Large intestine (tissue), 3 donors: ENCODE data around the gene TCAIM. TPM values are rescaled to one million over a fixed set of nuclear protein-coding genes. Genes with fewer than 3 reads are reported as not detected.

ENCODE experiments used
- DNase-seq, 2 donors: peaks; one replicate each; pipeline versions ENCODE4 v3.0.0 to v3.0.0-alpha.2; 2013
- H3K27ac ChIP-seq: one replicate; pipeline ENCODE4 v1.5.1; 2013; ENCODE audit warnings: low read length
- H3K27me3 ChIP-seq: 2 replicates; pipeline ENCODE4 v1.6.1; 2013; ENCODE audit warnings: low read length; ENCODE audit not compliant: control insufficient read depth, insufficient read depth
- H3K36me3 ChIP-seq: 2 replicates; pipeline ENCODE4 v1.6.1; 2013; ENCODE audit warnings: low read length; ENCODE audit not compliant: control insufficient read depth, insufficient read depth
- H3K4me1 ChIP-seq: one replicate; pipeline ENCODE4 v1.6.1; 2013; ENCODE audit warnings: low read length; ENCODE audit not compliant: control insufficient read depth, insufficient read depth
- H3K4me3 ChIP-seq: one replicate; pipeline ENCODE4 v1.5.1; 2013; ENCODE audit warnings: low read length
- H3K9me3 ChIP-seq: one replicate; pipeline ENCODE4 v1.6.1; 2013; ENCODE audit warnings: mild to moderate bottlenecking, low read depth, low read length, moderate library complexity; ENCODE audit not compliant: control insufficient read depth
- WGBS: methylation state at CpG from one replicate; pipeline ENCODE4 v1.1.5; 2013; ENCODE audit warnings: low lambda C conversion rate; ENCODE audit not compliant: insufficient coverage; 5-methylcytosine and 5-hydroxymethylcytosine counted together
- polyA plus RNA-seq: library from polyadenylated mRNA; unstranded; fragments of 120-200 nt; gene quantifications from one replicate; pipeline ENCODE4 v1.2.1, GENCODE V29; 2013

TCAIM gene
- polyA plus RNA-seq, 1 donor = 41.4 TPM

DNA sequence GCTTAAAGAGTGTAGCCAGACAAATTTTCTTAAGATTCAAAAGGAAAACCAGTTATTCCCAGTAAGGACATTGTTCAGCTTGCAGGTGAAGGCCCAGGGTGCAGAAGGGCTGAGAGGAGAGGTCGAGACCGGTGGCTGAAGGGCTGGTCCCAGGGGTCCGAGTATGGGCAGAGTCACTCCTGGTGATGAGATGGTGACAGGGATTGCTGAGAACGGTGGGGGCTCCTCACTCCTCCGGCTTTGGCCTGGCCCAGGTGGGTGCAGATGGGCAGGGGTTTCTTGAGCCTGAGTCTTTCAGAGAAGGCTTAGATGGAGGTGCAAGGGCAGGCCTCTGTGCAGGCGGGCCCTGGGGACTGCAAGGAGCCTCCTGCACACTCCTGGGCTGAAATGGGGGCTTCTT, 82.7 kb downstream of the TCAIM start:
- WGBS = no CpG with 5 or more reads among the region's 6 CpGs
- Histone ChIP-seq H3K36me3 (no peaks in the 10 kb centered on the region), H3K9me3 (peaks cover 3% of the 10 kb centered on the region), H3K4me3 (no peak overlapping the region), H3K4me1 (peaks cover 42% of the 10 kb centered on the region), H3K27me3 (no peaks in the 10 kb centered on the region), H3K27ac (no peak overlapping the region)
- no peak for DNase-seq

- Histone ChIP-seq H3K4me3 (no peak overlapping the region), H3K27me3 (no peaks in the 10 kb centered on the region), H3K36me3 (no peaks in the 10 kb centered on the region), H3K9me3 (no peaks in the 10 kb centered on the region), H3K4me1 (peaks cover 28% of the 10 kb centered on the region), H3K27ac (no peak overlapping the region)
- no peak for DNase-seq
- no CpG with 5 or more reads among the region's 3 CpGs for WGBS
Observed at GRCh38 chr3:44424758-44425157, 86.2 kb downstream of the TCAIM start.

DNA sequence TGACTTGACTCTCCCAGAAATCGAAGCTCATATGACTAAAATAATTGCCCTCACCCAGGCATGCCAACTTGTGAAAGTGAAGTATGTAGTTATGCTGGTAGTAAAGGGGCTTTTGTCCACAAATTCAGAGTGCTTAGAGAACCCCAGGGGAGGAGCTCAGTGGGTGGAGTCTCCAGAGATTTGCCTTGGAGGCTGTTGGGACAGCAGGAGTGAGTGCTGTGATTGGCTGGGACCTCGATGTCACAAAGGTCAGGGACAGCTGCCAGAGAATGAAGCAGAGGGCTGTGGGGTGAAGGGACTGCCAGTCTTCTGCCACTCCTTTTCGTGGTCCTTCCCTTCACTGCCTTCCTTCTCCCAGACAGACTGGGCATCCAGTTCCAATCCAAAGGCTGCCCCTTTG, 89.1 kb downstream of the TCAIM start:
- H3K4me1 ChIP-seq = peaks cover 10% of the 10 kb centered on the region
- no peak overlapping the region for H3K4me3 ChIP-seq
- no peaks in the 10 kb centered on the region for H3K27me3 ChIP-seq
- no peak overlapping the region for H3K27ac ChIP-seq
- H3K36me3 ChIP-seq = no peaks in the 10 kb centered on the region
- no peak for DNase-seq
- H3K9me3 ChIP-seq = no peaks in the 10 kb centered on the region
- 100% methylated on average over 1 of the region's 3 CpGs for WGBS

- Histone ChIP-seq H3K9me3 (no peaks in the 10 kb centered on the region), H3K27ac (no peak overlapping the region), H3K4me1 (peaks cover 2% of the 10 kb centered on the region), H3K27me3 (no peaks in the 10 kb centered on the region), H3K4me3 (no peak overlapping the region), H3K36me3 (no peaks in the 10 kb centered on the region)
- WGBS = no CpG with 5 or more reads among the region's 7 CpGs
- DNase-seq = no peak
Observed at GRCh38 chr3:44428910-44429309, 90.3 kb downstream of the TCAIM start.

DNA sequence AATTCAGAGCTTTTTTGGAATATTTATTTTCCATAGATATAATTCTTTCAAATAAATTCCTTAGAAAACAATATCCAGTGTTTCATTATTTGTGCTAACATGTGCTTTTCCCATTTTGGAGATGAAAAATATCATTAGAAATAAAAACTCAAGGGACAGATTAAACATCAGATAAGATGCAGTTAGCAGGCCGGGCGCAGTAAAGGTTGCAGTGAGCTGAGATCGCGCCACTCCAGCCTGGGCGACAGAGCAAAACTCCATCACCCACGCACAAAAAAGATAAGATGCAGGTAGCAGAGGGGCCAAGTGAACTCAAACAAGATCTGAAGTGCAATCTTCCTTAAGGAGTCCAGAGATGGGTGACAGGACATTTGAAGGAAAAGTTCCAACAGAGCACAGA, 90.9 kb downstream of the TCAIM start:
- Histone ChIP-seq H3K4me1 (peaks cover 2% of the 10 kb centered on the region), H3K27ac (no peak overlapping the region), H3K4me3 (no peak overlapping the region), H3K9me3 (no peaks in the 10 kb centered on the region), H3K27me3 (no peaks in the 10 kb centered on the region), H3K36me3 (no peaks in the 10 kb centered on the region)
- no peak for DNase-seq
- no CpG with 5 or more reads among the region's 6 CpGs for WGBS

DNA sequence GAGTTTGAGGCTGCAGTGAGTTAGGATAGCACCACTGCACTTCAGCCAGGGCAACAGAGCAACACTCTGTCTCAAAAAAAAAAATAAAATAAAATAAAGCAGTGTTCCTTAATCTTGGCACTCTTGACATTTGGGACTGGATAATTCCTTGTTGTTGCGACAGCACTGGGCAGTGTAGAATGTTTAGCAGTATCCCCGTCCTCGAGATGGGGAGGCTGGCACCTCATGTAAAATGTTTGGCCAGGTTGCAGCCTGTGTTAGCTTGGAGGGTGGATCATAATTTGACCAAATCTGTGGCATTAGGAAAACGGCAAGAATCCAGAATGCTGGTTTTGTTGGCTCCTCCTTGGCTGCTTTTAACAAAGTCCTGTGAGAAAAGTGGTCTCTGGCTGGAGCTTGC, 91.9 kb downstream of the TCAIM start:
- no peaks in the 10 kb centered on the region for H3K4me1 ChIP-seq
- WGBS = no CpG with 5 or more reads among the region's 4 CpGs
- no peak for DNase-seq
- H3K9me3 ChIP-seq = no peaks in the 10 kb centered on the region
- H3K36me3 ChIP-seq = no peaks in the 10 kb centered on the region
- H3K4me3 ChIP-seq = no peak overlapping the region
- H3K27ac ChIP-seq = no peak overlapping the region
- no peaks in the 10 kb centered on the region for H3K27me3 ChIP-seq

DNA sequence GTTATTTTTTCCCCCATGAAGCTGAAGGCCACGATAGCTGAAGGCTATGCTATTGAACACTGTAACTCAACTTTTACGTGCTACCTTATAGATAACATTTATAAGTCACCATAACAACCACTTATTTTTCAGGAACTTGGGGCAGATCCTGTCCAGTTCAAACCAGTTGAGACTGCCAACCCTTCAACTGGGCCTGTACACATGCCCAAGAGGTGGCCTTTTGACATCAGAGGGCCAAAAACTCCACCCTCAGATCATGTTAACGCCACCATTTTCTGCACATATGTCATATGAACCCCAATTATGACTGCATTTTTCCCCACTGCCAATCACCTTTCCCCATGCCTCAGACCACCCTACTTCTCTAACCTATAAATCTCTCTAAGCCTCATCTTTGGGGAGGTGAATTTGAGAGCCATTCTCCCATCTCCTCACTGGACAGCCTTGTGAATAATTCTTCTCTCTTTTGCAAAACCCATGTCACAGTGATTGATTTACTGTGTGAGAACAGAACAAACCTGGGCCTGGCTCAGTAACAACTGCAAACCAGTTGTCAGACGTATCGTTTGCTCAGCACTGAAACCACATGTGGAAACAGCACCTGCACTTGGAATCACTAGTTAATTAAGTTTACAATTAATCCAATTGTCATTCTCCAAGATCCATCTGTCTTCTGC, 96.4 kb downstream of the TCAIM start:
- H3K4me1 ChIP-seq = peaks cover 12% of the 10 kb centered on the region
- no peaks in the 10 kb centered on the region for H3K36me3 ChIP-seq
- no peak overlapping the region for H3K27ac ChIP-seq
- H3K27me3 ChIP-seq = no peaks in the 10 kb centered on the region
- 80% methylated on average over 1 of the region's 5 CpGs for WGBS
- DNase-seq = no peak
- H3K9me3 ChIP-seq = no peaks in the 10 kb centered on the region
- no peak overlapping the region for H3K4me3 ChIP-seq

DNA sequence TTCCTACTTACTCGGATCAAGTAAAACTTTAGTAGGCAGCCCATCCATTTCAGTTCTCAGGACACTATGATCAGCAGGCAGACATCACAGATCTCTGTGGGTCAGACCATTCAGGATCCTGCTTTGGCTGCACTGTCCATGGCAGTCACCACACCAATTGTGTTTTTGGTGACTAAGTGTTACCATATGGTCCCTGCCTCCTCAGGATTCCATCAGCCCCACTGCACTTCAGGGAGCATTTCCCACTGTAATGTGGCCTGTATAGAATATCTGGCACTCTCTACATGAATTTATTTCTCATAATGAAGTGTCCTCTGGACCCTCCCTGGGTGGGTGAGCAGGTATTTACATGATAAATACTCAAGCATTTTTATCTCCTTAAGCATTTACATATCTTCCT, 97.6 kb downstream of the TCAIM start:
- no peak overlapping the region for H3K4me3 ChIP-seq
- no peak for DNase-seq
- no peaks in the 10 kb centered on the region for H3K36me3 ChIP-seq
- H3K4me1 ChIP-seq = peaks cover 20% of the 10 kb centered on the region
- no peaks in the 10 kb centered on the region for H3K27me3 ChIP-seq
- WGBS = 86% methylated on average over 1 of the region's 1 CpG
- no peaks in the 10 kb centered on the region for H3K9me3 ChIP-seq
- H3K27ac ChIP-seq = no peak overlapping the region

DNA sequence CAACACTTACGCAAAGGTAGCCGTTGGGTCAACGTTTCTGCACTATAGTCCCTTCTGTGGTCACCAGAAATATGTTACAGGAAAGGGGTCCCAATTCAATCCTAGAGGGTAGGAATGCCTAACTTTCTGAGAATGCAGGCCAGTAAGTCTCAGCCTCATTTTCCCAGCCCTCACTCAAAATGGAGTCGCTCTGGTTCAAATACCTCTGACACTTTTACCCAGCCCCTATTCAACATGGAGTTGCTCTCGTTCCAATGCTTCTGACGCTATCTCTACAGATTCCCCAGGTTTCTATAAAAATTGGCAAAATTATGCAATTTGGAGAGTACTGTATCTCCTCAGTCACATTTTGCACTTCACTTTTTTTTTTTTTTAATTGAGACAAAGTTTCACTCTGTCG, 99.2 kb downstream of the TCAIM start:
- no peak for DNase-seq
- Histone ChIP-seq H3K4me3 (no peak overlapping the region), H3K27ac (no peak overlapping the region), H3K4me1 (peaks cover 23% of the 10 kb centered on the region), H3K9me3 (no peaks in the 10 kb centered on the region), H3K36me3 (peaks cover 9% of the 10 kb centered on the region), H3K27me3 (no peaks in the 10 kb centered on the region)
- WGBS = 90% methylated on average over 2 of the region's 7 CpGs

DNA sequence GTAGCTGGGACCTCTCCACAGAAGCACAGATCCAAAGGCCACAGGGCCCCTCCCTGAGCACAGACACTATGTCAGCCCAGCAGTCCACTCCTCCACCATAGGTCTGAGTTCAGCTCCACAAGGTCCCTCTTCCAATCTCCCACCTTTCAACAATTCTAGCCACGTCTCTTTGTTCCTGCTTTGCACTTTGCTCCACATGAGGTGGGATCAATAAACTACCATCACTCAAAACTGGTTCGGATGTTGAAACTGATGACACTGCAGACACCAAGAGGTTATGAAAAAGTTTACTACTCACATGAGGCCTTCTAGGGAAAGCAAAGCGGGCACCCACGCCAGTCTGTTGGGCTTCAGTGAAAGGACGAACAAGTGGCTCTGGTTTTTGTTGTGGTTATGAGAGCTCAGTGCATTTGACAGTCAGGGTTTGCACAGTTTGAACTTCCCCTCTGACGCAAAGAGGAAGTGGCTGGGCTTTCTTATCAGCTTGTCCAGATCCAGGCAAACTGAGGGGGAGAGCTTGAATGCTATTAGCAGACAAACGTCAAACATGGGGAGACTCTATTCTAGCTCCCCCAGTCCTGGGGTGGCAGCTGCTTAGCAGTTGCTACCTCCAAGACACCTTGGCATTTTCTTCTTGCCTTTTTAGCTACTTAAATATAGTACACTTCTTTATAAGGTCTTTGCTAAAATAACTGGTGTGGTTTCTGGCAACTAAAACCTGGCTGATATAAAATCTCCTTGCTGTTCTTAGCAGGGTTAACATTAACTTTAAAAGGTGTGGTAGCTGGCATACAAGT, 101.1 kb downstream of the TCAIM start:
- Histone ChIP-seq H3K4me3 (no peak overlapping the region), H3K9me3 (no peaks in the 10 kb centered on the region), H3K36me3 (peaks cover 20% of the 10 kb centered on the region), H3K27ac (peak overlapping the region; percentile 84), H3K27me3 (no peaks in the 10 kb centered on the region), H3K4me1 (peaks cover 23% of the 10 kb centered on the region)
- no CpG with 5 or more reads among the region's 7 CpGs for WGBS
- DNase-seq = peak; percentile 77 to 93
